ENCODE measurements around the gene SLC4A8. TPM values are rescaled to one million over a fixed set of nuclear protein-coding genes. Genes with fewer than 3 reads are reported as not detected.
A peak's percentile ranks its signal among the peaks of the same experiment; 100 is the strongest.

SLC4A8 gene
- total RNA-seq, 4 donors from 2014 or later: 0.04 to 0.22 (median 0.15) TPM

DNA sequence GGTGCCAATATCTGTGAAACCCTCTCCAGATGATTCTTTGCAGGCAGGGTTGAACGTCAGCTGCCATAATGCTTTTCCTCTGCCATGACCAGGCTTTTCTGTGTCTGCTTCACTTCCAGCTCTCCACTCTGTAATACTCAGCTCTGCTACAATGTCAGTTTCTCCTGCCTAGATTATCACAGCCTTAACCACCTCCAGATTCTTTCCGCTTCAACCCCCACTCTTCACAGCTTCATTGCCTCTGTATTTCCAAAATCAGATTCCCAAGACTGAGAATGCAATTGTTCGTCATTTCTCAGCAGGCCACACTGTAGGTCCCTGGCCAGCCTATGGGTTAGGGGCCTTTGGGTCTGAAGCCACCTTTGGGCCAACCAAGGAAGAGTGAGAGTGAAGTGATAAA lies 92.7 kb downstream of the SLC4A8 start:
- no peaks in the 10 kb centered on the region for H3K36me3 ChIP-seq
- H3K27me3 ChIP-seq: peaks cover 0 to 17% (median 0%) of the 10 kb centered on the region in 4 donors
- H3K9me3 ChIP-seq: no peaks in the 10 kb centered on the region
- intact Hi-C loops (cut with DNase I): no loop called here
- no peak overlapping the region for H3K4me3 ChIP-seq
- 88 to 95% methylated on average over 3 of the region's 3 CpGs for WGBS, 2 donors
- no peak for DNase-seq
- TF ChIP-seq POLR2A (IDR thresholded peaks at IDR 0.05): no peak
- TF ChIP-seq, protein P1, sequence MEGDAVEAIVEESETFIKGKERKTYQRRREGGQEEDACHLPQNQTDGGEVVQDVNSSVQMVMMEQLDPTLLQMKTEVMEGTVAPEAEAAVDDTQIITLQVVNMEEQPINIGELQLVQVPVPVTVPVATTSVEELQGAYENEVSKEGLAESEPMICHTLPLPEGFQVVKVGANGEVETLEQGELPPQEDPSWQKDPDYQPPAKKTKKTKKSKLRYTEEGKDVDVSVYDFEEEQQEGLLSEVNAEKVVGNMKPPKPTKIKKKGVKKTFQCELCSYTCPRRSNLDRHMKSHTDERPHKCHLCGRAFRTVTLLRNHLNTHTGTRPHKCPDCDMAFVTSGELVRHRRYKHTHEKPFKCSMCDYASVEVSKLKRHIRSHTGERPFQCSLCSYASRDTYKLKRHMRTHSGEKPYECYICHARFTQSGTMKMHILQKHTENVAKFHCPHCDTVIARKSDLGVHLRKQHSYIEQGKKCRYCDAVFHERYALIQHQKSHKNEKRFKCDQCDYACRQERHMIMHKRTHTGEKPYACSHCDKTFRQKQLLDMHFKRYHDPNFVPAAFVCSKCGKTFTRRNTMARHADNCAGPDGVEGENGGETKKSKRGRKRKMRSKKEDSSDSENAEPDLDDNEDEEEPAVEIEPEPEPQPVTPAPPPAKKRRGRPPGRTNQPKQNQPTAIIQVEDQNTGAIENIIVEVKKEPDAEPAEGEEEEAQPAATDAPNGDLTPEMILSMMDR (IDR thresholded peaks at IDR 0.05): no peak
- H3K4me1 ChIP-seq: no peaks in the 10 kb centered on the region
- no peak overlapping the region for H3K27ac ChIP-seq

DNA sequence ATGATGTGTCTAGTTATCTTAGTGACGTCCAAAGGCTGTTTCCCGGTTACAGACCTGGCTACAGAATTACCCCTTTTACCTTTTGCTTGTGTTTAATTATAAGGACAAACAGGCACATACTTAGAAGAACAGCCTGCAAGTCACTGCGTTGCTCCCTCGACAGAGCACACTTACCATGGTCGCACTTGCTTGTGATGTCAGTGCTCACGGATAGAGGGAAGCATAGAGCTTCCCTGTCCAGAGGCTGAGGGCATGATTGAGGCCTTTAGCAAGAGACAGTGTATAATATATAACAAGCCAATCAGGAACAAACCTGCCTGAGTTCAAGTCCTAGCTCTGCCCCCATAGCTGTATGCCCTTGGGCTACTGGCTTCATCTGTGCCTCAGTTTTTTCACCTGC lies 93.2 kb downstream of the SLC4A8 start:
- intact Hi-C loops (cut with DNase I): no loop called here
- Histone ChIP-seq H3K9me3 (no peaks in the 10 kb centered on the region), H3K4me3 (no peak overlapping the region), H3K27ac (no peak overlapping the region), H3K4me1 (no peaks in the 10 kb centered on the region), H3K27me3 (peaks cover 0 to 17% (median 0%) of the 10 kb centered on the region in 4 donors), H3K36me3 (no peaks in the 10 kb centered on the region)
- no peak for DNase-seq
- 64 to 82% methylated on average over 6 of the region's 6 CpGs for WGBS, 2 donors
- no peak for TF ChIP-seq POLR2A (IDR thresholded peaks at IDR 0.05)
- TF ChIP-seq, protein P1 (IDR thresholded peaks at IDR 0.05): no peak

GRCh38 chr12:51519755-51520154 lies 95.1 kb downstream of the SLC4A8 start:
- no peaks in the 10 kb centered on the region for H3K4me1 ChIP-seq
- intact Hi-C loops (cut with DNase I): no loop called here
- TF ChIP-seq, protein P1 (IDR thresholded peaks at IDR 0.05): no peak
- TF ChIP-seq POLR2A (IDR thresholded peaks at IDR 0.05): no peak
- peaks cover 0 to 5% (median 0%) of the 10 kb centered on the region in 4 donors for H3K27me3 ChIP-seq
- no peak overlapping the region for H3K4me3 ChIP-seq
- DNase-seq: no peak
- WGBS, 2 donors: 73% methylated on average over 2 of the region's 2 CpGs
- H3K36me3 ChIP-seq: no peaks in the 10 kb centered on the region
- no peaks in the 10 kb centered on the region for H3K9me3 ChIP-seq
- H3K27ac ChIP-seq: no peak overlapping the region

- 68 to 80% methylated on average over 11 of the region's 13 CpGs for WGBS, 2 donors
- no peak for TF ChIP-seq POLR2A (IDR thresholded peaks at IDR 0.05)
- TF ChIP-seq, protein P1 (IDR thresholded peaks at IDR 0.05): no peak
- Histone ChIP-seq H3K9me3 (no peaks in the 10 kb centered on the region), H3K4me1 (no peaks in the 10 kb centered on the region), H3K4me3 (no peak overlapping the region), H3K27me3 (peaks cover 0 to 5% (median 0%) of the 10 kb centered on the region in 4 donors), H3K36me3 (no peaks in the 10 kb centered on the region), H3K27ac (no peak overlapping the region)
- no peak for DNase-seq
- intact Hi-C loops (cut with DNase I): no loop called here
Observed at GRCh38 chr12:51520576-51521325, 96.1 kb downstream of the SLC4A8 start.

DNA sequence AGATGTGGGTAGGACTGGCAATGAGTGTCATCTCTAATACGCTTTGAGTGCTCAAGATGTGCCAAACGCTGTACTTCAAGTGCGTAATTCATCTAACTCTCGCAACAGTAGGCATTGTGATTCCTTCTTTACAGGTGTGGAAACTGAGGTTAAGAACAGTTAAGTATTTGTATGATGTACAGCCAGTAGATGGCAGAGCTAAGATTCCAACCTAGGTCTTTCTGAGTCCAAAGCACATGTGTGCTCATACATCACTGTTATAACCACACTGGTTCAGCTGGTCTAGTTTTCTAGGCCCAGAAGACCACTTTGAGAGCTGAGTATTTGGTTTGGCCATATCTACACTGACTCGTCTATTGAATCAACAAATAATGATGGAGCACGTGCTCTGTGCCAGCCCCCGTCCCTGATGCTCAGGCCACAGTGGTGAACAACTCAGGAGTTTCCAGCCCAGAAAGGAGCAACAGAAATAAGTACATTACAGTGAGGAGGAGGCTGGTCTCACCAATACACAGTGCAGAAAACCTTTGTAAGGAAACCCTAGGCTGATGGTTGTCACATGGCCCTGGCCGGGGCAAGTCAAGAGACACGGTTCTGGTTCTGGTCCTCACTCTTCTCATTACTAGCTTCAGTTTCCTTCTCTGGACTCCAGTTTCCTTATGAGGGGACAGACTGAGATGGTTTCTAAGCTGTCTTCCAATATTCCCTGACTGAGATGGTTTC lies 97.1 kb downstream of the SLC4A8 start:
- Histone ChIP-seq H3K4me3 (no peak overlapping the region), H3K27ac (no peak overlapping the region), H3K4me1 (no peaks in the 10 kb centered on the region), H3K27me3 (no peaks in the 10 kb centered on the region), H3K9me3 (no peaks in the 10 kb centered on the region), H3K36me3 (no peaks in the 10 kb centered on the region)
- intact Hi-C loops (cut with DNase I): no loop called here
- DNase-seq: no peak
- 81 to 94% methylated on average over 6 to 9 of the region's 9 CpGs for WGBS, 2 donors
- TF ChIP-seq, protein P1 (IDR thresholded peaks at IDR 0.05): peak in 1 of 6 experiments; percentile 31
- no peak for TF ChIP-seq POLR2A (IDR thresholded peaks at IDR 0.05)

All from esophagus squamous epithelium (tissue), 5 donors.